Measurements from ENCODE around the gene CCL16. TPM values are rescaled to one million over a fixed set of nuclear protein-coding genes. Genes with fewer than 3 reads are reported as not detected.

The CCL16 gene
- polyA plus RNA-seq (not detected in 3 replicates), polyA minus RNA-seq (not detected in 3 replicates)
- polyA plus RNA-seq (2011; ENCODE audit: low read depth): not detected
- not detected in 2 replicates for polyA plus RNA-seq (2011; cell fraction: cytosol; rRNA removed)
- polyA plus RNA-seq (2011; cell fraction: nucleus; rRNA removed): not detected in 2 replicates
- not detected in 2 replicates for polyA plus RNA-seq (2012; ENCODE audit: low replicate concordance)
- polyA minus RNA-seq (2011; cell fraction: cytosol; rRNA and poly(A)+ RNA removed): not detected
- not detected in 2 replicates for polyA minus RNA-seq (2011; cell fraction: nucleus; rRNA and poly(A)+ RNA removed)

GRCh38 chr17:35981246-35981645 lies at the start of gene CCL16:
CCL16 (minus strand) TSS chr17:35981497; CDS start chr17:35981420, 77 bp downstream.
- Histone ChIP-seq H3K27ac (ENCODE audit: control insufficient read depth, insufficient read depth, low read length) (no peak within 1 kb of the TSS), H3K4me2 (ENCODE audit: control insufficient read depth, extremely low read depth, insufficient read depth, low read depth, low read length) (no peak within 1 kb of the TSS), H2AFZ (ENCODE audit: control insufficient read depth, low read length) (no peak within 1 kb of the TSS), H3K4me1 (ENCODE audit: control insufficient read depth, extremely low read depth, insufficient read depth, low read length) (no peaks in the 10 kb centered on the region), H3K9me3 (ENCODE audit: control insufficient read depth, low read depth, low read length) (no peaks in the 10 kb centered on the region), H3K79me2 (ENCODE audit: control insufficient read depth, insufficient read depth, low read length) (no peaks in the 10 kb centered on the region), H3K9ac (ENCODE audit: control insufficient read depth, extremely low read depth, insufficient read depth, low read length) (no peak within 1 kb of the TSS), H3K36me3 (ENCODE audit: control insufficient read depth in 2 of 2, extremely low read depth in 1 of 2, insufficient read depth in 2 of 2, low read length in 2 of 2) (no peaks in the 10 kb centered on the region), H3K27me3 (ENCODE audit: control insufficient read depth, extremely low read depth, insufficient read depth, low read length) (peaks cover 9% of the 10 kb centered on the region), H4K20me1 (ENCODE audit: control insufficient read depth, extremely low read depth, insufficient read depth, low read length) (no peaks in the 10 kb centered on the region), H3K4me3 (ENCODE audit: control insufficient read depth in 2 of 3, extremely low read depth in 1 of 3, insufficient read depth in 2 of 3, low read depth in 1 of 3, low read length in 3 of 3) (no peak within 1 kb of the TSS), H3K9me1 (ENCODE audit: control insufficient read depth, extremely low read depth, insufficient read depth, low read length) (no peaks in the 10 kb centered on the region)
- FAIRE-seq (no peak), DNase-seq (ENCODE audit: low read depth, low spot score) (no peak)
- TF ChIP-seq CTCF (optimal IDR thresholded peaks at IDR 0.05 in 1 of 3, IDR thresholded peaks at IDR 0.05 in 1 of 3, conservative IDR thresholded peaks at IDR 0.05 in 1 of 3; ENCODE audit: extremely low read depth in 1 of 3, insufficient read depth in 2 of 3, low read length in 3 of 3): no peak
- TF ChIP-seq EZH2 (IDR thresholded peaks at IDR 0.05; ENCODE audit: low read length): no peak
- dilution Hi-C loops (cut with MboI; ENCODE audit: extremely low pct_ligation_motif_present, low sequenced_read_pairs): loop anchor here (25.0 kb wide), 1 partner anchor 156 kb away; no protein-coding TSS in a partner anchor

GRCh38 chr17:36030956-36031355 lies 49.7 kb upstream of the CCL16 start:
- H3K9me3 ChIP-seq (ENCODE audit: control insufficient read depth, low read depth, low read length): no peaks in the 10 kb centered on the region
- peaks cover 10% of the 10 kb centered on the region for H3K4me1 ChIP-seq (ENCODE audit: control insufficient read depth, extremely low read depth, insufficient read depth, low read length)
- dilution Hi-C loops (cut with MboI; ENCODE audit: extremely low pct_ligation_motif_present, low sequenced_read_pairs): no loop called here
- H3K27ac ChIP-seq (ENCODE audit: control insufficient read depth, insufficient read depth, low read length): no peak overlapping the region
- no peak for TF ChIP-seq CTCF (optimal IDR thresholded peaks at IDR 0.05 in 1 of 3, IDR thresholded peaks at IDR 0.05 in 1 of 3, conservative IDR thresholded peaks at IDR 0.05 in 1 of 3; ENCODE audit: extremely low read depth in 1 of 3, insufficient read depth in 2 of 3, low read length in 3 of 3)
- no peak for TF ChIP-seq EZH2 (IDR thresholded peaks at IDR 0.05; ENCODE audit: low read length)
- no peaks in the 10 kb centered on the region for H3K79me2 ChIP-seq (ENCODE audit: control insufficient read depth, insufficient read depth, low read length)
- H3K27me3 ChIP-seq (ENCODE audit: control insufficient read depth, extremely low read depth, insufficient read depth, low read length): no peaks in the 10 kb centered on the region
- no peak for FAIRE-seq
- H2AFZ ChIP-seq (ENCODE audit: control insufficient read depth, low read length): no peak overlapping the region
- no peaks in the 10 kb centered on the region for H3K9me1 ChIP-seq (ENCODE audit: control insufficient read depth, extremely low read depth, insufficient read depth, low read length)
- H3K9ac ChIP-seq (ENCODE audit: control insufficient read depth, extremely low read depth, insufficient read depth, low read length): no peak overlapping the region
- H4K20me1 ChIP-seq (ENCODE audit: control insufficient read depth, extremely low read depth, insufficient read depth, low read length): no peaks in the 10 kb centered on the region
- H3K4me3 ChIP-seq (ENCODE audit: control insufficient read depth in 2 of 3, extremely low read depth in 1 of 3, insufficient read depth in 2 of 3, low read depth in 1 of 3, low read length in 3 of 3): no peak overlapping the region
- H3K36me3 ChIP-seq (ENCODE audit: control insufficient read depth in 2 of 2, extremely low read depth in 1 of 2, insufficient read depth in 2 of 2, low read length in 2 of 2): no peaks in the 10 kb centered on the region
- no peak overlapping the region for H3K4me2 ChIP-seq (ENCODE audit: control insufficient read depth, extremely low read depth, insufficient read depth, low read depth, low read length)
- no peak for DNase-seq (ENCODE audit: low read depth, low spot score)

Measured in keratinocyte (primary cell).